K562 (cell line): Measurements from ENCODE around the gene MSH3. TPM values are rescaled to one million over a fixed set of nuclear protein-coding genes. Genes with fewer than 3 reads are reported as not detected.

Experiments
- BRF1 ChIP-seq: IDR thresholded peaks from 3 replicates; pipeline ENCODE4 v1.6.1; 2011; ENCODE audit warnings: borderline replicate concordance, mild to moderate bottlenecking; ENCODE audit not compliant: insufficient read length; ENCODE audit errors: extremely low read depth
- GABPA ChIP-seq: fragments of 200-800 bp; sonication (Bioruptor generic); conservative IDR thresholded peaks from 2 replicates; pipeline ENCODE4 v1.6.1; 2016; ENCODE audit warnings: low read depth, missing genetic modification characterization, missing compliant biosample characterization
- KLF10 ChIP-seq: fragments of 250-450 bp; sonication (Bioruptor Pico); IDR thresholded peaks from 2 replicates; pipeline ENCODE4 v1.6.1; 2021; ENCODE audit warnings: matching md5 sums
- NFRKB ChIP-seq: fragments of 450-650 bp; IDR thresholded peaks from 2 replicates; pipeline ENCODE4 v1.6.1; 2016; ENCODE audit warnings: low read depth
- NR1H2 ChIP-seq: sonication (generic); formaldehyde crosslinking; IDR thresholded peaks from 2 replicates; pipeline ENCODE4 v1.4.0; 2020; ENCODE audit warnings: mild to moderate bottlenecking, missing genetic modification reagents
- NR2C1 ChIP-seq, 2 experiments: fragments of 450-650 bp; IDR thresholded peaks; 2 replicates each; pipeline ENCODE4 v1.6.1; 2017; ENCODE audit warnings: mild to moderate bottlenecking in 2 of 2, antibody characterized with exemption in 1 of 2, inconsistent platforms in 1 of 2, missing compliant biosample characterization in 1 of 2, missing genetic modification characterization in 1 of 2
- NR2C2 ChIP-seq, 2 experiments: fragments of 200-800 bp in 1 of 2; sonication (Bioruptor generic) in 1 of 2; sonication (generic) in 1 of 2; formaldehyde crosslinking in 1 of 2; IDR thresholded peaks; 2 replicates each; pipeline versions ENCODE4 v1.6.1 to v1.8.0; 2016 to 2022; ENCODE audit warnings: mild to moderate bottlenecking in 1 of 2, missing compliant biosample characterization in 1 of 2, missing genetic modification characterization in 1 of 2, missing genetic modification reagents in 1 of 2
- PCBP2 ChIP-seq: fragments of 200-400 bp; formaldehyde crosslinking; IDR thresholded peaks from 2 replicates; pipeline ENCODE4 v1.6.1; 2018; ENCODE audit warnings: low read length, low read depth, mild to moderate bottlenecking, moderate library complexity; ENCODE audit not compliant: poor library complexity, severe bottlenecking
- PHB2 ChIP-seq: fragments of 450-650 bp; IDR thresholded peaks from 2 replicates; pipeline ENCODE4 v1.6.1; 2017; ENCODE audit warnings: low read depth
- POLR2H ChIP-seq: IDR thresholded peaks from 2 replicates; pipeline ENCODE4 v1.6.1; 2016; ENCODE audit warnings: missing genetic modification characterization, low read depth, mild to moderate bottlenecking, control low read depth, missing compliant biosample characterization, moderate library complexity
- POLR3A ChIP-seq: IDR thresholded peaks from 2 replicates; pipeline ENCODE4 v1.6.1; 2011; ENCODE audit warnings: borderline replicate concordance, mild to moderate bottlenecking, moderate library complexity; ENCODE audit not compliant: insufficient read length, insufficient read depth; ENCODE audit errors: extremely low read depth
- PPARD ChIP-seq: fragments of 250-450 bp; sonication (Bioruptor Pico); IDR thresholded peaks from 2 replicates; pipeline ENCODE4 v1.8.0; 2022; ENCODE audit warnings: inconsistent platforms, mild to moderate bottlenecking, moderate library complexity
- SIRT6 ChIP-seq: IDR thresholded peaks from one replicate; pipeline ENCODE4 v1.6.1; 2012; ENCODE audit warnings: low read depth, mild to moderate bottlenecking, control low read depth, inconsistent platforms, low read length, moderate library complexity
- ZFX ChIP-seq: sonication (generic); formaldehyde crosslinking; IDR thresholded peaks from 2 replicates; pipeline ENCODE4 v1.8.0; 2022; ENCODE audit warnings: mild to moderate bottlenecking, missing genetic modification reagents, moderate library complexity
- ZKSCAN8 ChIP-seq: fragments of 200-800 bp; sonication (Bioruptor generic); IDR thresholded peaks from 2 replicates; pipeline ENCODE4 v1.6.1; 2016; ENCODE audit warnings: missing genetic modification characterization, missing compliant biosample characterization
- ZNF121 ChIP-seq: sonication (generic); formaldehyde crosslinking; conservative IDR thresholded peaks from 2 replicates; pipeline ENCODE4 v1.8.0; 2022; ENCODE audit warnings: missing genetic modification reagents
- ZNF3 ChIP-seq: fragments of 250-450 bp; sonication (Bioruptor Pico); IDR thresholded peaks from 2 replicates; pipeline ENCODE4 v1.5.0; 2021; ENCODE audit warnings: mild to moderate bottlenecking, moderate library complexity
- ZNF584 ChIP-seq: fragments of 200-800 bp; sonication (Bioruptor generic); IDR thresholded peaks from 2 replicates; pipeline ENCODE4 v1.6.1; 2016; ENCODE audit warnings: low read depth, mild to moderate bottlenecking, missing genetic modification characterization, missing compliant biosample characterization
- ZSCAN29 ChIP-seq: fragments of 450-650 bp; IDR thresholded peaks from 2 replicates; pipeline ENCODE4 v1.6.1; 2017
- polyA plus RNA-seq, 8 experiments: library from polyadenylated mRNA; depleted of rRNA in 4 of 8; stranded (reverse) in 5 of 8; unstranded in 3 of 8; fragments of >200 nt; fragmentation: Nextera tagmentation in 2 of 8; fragmentation: Illumina TruSeq in 1 of 8; extraction: Ambion mirVana in 2 of 8; extraction: Trizol in 1 of 8; gene quantifications; 2 replicates each; pipeline versions ENCODE4 v1.2.1 to v1.2.3, GENCODE V29; 2011 to 2014; ENCODE audit warnings: inconsistent platforms in 1 of 8, missing spikeins in 1 of 8
- total RNA-seq, 7 experiments: library from RNA; depleted of rRNA in 6 of 7; stranded (reverse); fragments of >200 nt in 6 of 7; fragmentation: Illumina TruSeq in 2 of 7; extraction: Trizol in 2 of 7; gene quantifications; 2 replicates each; pipeline versions ENCODE4 v1.2.1 to v1.2.3, GENCODE V29; 2011 to 2021; ENCODE audit warnings: low replicate concordance in 1 of 7
- TF ChIP-seq, protein P1 (sequence below): IDR thresholded peaks from 2 replicates; pipeline ENCODE4 v1.6.1; 2014; ENCODE audit warnings: antibody characterized with exemption
- TF ChIP-seq, protein P2 (sequence below), 2 experiments: IDR thresholded peaks; 2 replicates each; pipeline ENCODE4 v1.6.1; 2012; ENCODE audit warnings: improper control_type of control experiment in 2 of 2, low read depth in 2 of 2, low read length in 2 of 2, borderline replicate concordance in 1 of 2
- TF ChIP-seq, protein P3 (sequence below): fragments of 250-450 bp; sonication (Bioruptor Pico); IDR thresholded peaks from 2 replicates; pipeline ENCODE4 v1.5.0; 2021
- TF ChIP-seq, protein P4 (sequence below): sonication (generic); formaldehyde crosslinking; IDR thresholded peaks from 2 replicates; pipeline ENCODE4 v1.8.0; 2022; ENCODE audit warnings: mild to moderate bottlenecking, missing genetic modification reagents

MSH3 gene
- total and polyA plus RNA-seq, 9 of the 15 experiments (the other 6 are each of a cell fraction or from before 2014, with no cell fraction given) = 3.9 to 17.2 (median 13.2) TPM

- TF ChIP-seq, protein P1, sequence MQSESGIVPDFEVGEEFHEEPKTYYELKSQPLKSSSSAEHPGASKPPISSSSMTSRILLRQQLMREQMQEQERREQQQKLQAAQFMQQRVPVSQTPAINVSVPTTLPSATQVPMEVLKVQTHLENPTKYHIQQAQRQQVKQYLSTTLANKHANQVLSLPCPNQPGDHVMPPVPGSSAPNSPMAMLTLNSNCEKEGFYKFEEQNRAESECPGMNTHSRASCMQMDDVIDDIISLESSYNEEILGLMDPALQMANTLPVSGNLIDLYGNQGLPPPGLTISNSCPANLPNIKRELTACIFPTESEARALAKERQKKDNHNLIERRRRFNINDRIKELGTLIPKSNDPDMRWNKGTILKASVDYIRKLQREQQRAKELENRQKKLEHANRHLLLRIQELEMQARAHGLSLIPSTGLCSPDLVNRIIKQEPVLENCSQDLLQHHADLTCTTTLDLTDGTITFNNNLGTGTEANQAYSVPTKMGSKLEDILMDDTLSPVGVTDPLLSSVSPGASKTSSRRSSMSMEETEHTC = no peak
- 0 out of 2 replicates have a peak, but pooled peaks have one; percentile 11 for TF ChIP-seq NR2C1 (IDR thresholded peaks at IDR 0.05)
- TF ChIP-seq NR2C1 (tag; IDR thresholded peaks at IDR 0.05) = no peak
- TF ChIP-seq PHB2 = no peak
- peak; percentile 22; the same call in 1 of the 2 replicates for TF ChIP-seq ZFX (CRISPR knock-in tag)
- no peak for TF ChIP-seq ZNF3 (CRISPR knock-in tag)
- TF ChIP-seq ZKSCAN8 (CRISPR knock-in tag) = no peak
- TF ChIP-seq NR2C2 (CRISPR knock-in tag; IDR thresholded peaks at IDR 0.05) = no peak
- TF ChIP-seq NR2C2 (tag; IDR thresholded peaks at IDR 0.05) = no peak
- TF ChIP-seq, protein P2, sequence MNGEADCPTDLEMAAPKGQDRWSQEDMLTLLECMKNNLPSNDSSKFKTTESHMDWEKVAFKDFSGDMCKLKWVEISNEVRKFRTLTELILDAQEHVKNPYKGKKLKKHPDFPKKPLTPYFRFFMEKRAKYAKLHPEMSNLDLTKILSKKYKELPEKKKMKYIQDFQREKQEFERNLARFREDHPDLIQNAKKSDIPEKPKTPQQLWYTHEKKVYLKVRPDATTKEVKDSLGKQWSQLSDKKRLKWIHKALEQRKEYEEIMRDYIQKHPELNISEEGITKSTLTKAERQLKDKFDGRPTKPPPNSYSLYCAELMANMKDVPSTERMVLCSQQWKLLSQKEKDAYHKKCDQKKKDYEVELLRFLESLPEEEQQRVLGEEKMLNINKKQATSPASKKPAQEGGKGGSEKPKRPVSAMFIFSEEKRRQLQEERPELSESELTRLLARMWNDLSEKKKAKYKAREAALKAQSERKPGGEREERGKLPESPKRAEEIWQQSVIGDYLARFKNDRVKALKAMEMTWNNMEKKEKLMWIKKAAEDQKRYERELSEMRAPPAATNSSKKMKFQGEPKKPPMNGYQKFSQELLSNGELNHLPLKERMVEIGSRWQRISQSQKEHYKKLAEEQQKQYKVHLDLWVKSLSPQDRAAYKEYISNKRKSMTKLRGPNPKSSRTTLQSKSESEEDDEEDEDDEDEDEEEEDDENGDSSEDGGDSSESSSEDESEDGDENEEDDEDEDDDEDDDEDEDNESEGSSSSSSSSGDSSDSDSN (IDR thresholded peaks at IDR 0.05; ENCODE audit: borderline replicate concordance in 1 of 2, low read depth in 2 of 2, low read length in 2 of 2) = no peak
- 0 out of 2 replicates have a peak, but pooled peaks have one; percentile 58 for TF ChIP-seq POLR2H (tag)
- TF ChIP-seq, protein P3, sequence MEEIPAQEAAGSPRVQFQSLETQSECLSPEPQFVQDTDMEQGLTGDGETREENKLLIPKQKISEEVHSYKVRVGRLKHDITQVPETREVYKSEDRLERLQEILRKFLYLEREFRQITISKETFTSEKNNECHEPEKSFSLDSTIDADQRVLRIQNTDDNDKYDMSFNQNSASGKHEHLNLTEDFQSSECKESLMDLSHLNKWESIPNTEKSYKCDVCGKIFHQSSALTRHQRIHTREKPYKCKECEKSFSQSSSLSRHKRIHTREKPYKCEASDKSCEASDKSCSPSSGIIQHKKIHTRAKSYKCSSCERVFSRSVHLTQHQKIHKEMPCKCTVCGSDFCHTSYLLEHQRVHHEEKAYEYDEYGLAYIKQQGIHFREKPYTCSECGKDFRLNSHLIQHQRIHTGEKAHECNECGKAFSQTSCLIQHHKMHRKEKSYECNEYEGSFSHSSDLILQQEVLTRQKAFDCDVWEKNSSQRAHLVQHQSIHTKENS (CRISPR knock-in tag) = no peak
- TF ChIP-seq, protein P4, sequence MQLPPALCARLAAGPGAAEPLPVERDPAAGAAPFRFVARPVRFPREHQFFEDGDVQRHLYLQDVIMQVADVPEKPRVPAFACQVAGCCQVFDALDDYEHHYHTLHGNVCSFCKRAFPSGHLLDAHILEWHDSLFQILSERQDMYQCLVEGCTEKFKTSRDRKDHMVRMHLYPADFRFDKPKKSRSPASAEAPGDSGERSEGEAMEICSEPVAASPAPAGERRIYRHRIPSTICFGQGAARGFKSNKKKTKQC (CRISPR knock-in tag) = no peak
- no peak for TF ChIP-seq KLF10 (CRISPR knock-in tag)
- peak; percentile 52; the same call in 1 of the 2 replicates for TF ChIP-seq NFRKB
- TF ChIP-seq ZNF584 (CRISPR knock-in tag) = no peak
- peak; percentile 41 for TF ChIP-seq GABPA (tag)
- TF ChIP-seq ZNF121 (CRISPR knock-in tag) = no peak
- no peak for TF ChIP-seq NR1H2
- TF ChIP-seq PCBP2 = no peak
- no peak for TF ChIP-seq SIRT6
- no peak for TF ChIP-seq POLR3A
- TF ChIP-seq ZSCAN29 = no peak
- no peak for TF ChIP-seq BRF1
- TF ChIP-seq PPARD (CRISPR knock-in tag) = no peak
These were observed 851 bp downstream of the MSH3 start (continued) for GRCh38 chr5:80655231-80655774.
